Cardiac fibroblast (primary cell): ENCODE measurements around the gene TOMM20L.
"Not testable (repeated sequence)": the region's sequence is repeated elsewhere in the genome, so short reads cannot be mapped to it uniquely, and the experiment has no call there.

Experiments
- DNase-seq, 2 donors: peaks; one replicate each; pipeline versions ENCODE4 v3.0.0 to v3.0.0-alpha.2; 2010; ENCODE audit warnings: low read depth in 2 of 2
- H3K4me3 ChIP-seq, 2 donors: replicated peaks in 1 of 2; 1 replicate in 1 of 2; 2 replicates in 1 of 2; pipeline ENCODE4 v1.5.1; 2011; ENCODE audit warnings: low read depth in 2 of 2, low read length in 2 of 2, mild to moderate bottlenecking in 2 of 2, moderate library complexity in 1 of 2
- CTCF ChIP-seq: IDR thresholded peaks from one replicate; pipeline ENCODE4 v1.5.1; 2011; ENCODE audit warnings: low read depth, mild to moderate bottlenecking, low read length, inconsistent platforms

The TOMM20L gene

DNA sequence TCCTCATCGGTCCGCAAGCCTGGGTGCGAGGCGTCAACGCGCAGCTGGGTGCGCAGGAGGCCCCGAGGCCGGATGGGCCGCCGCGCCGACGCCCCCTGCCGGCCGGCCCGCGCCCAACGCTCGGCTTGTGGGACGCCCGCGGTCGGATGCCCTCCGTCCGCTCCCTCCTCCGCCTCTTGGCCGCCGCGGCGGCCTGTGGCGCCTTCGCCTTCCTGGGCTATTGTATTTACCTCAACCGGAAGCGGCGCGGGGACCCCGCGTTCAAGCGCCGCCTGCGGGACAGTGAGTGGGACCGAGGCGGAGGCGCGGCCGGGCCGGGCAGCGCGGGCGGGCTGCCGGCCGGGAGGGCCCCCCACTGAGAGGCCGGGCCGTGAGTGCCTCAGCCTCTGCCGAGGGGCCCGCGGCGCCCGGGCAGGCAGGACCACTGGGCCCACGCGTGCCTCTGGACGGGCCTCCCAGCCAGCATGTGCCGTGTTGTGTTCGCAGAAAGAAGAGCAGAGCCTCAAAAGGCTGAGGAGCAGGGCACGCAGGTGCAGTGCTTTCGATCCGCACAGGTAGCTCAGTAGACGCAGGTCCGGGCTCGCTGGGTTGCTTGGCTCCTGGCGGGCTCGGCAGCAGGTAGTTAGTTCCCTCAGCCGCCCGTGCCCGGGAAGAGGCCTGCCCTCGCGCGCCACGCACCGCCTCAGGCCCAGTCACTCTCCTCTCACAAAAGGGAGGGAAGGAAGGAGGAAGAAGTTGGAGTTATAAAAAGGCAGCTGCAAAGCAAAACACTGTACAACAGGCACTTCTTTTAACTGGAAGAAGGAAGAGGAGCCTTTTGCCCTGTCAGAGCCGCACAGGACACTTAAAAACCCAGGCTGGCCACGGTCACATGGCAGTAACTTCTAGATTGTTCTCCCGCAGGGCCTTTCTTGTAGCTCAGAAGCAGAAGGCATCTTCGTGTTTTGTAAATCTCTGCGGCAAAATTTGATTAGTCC, at the start of gene TOMM20L:
Gene TOMM20L (plus strand): TSS at position 119 of the 977 bp plus-strand sequence. CDS start 28 bp downstream, at position 147.
- peak within 1 kb of the TSS; percentile 42 to 49 for H3K4me3 ChIP-seq
- TF ChIP-seq CTCF: peak; percentile 25
- peak; percentile 62 to 71 for DNase-seq

- no peak overlapping the region for H3K4me3 ChIP-seq
- no peak for TF ChIP-seq CTCF
- DNase-seq: no peak
Measured at GRCh38 chr14:58353516-58354299, 42.0 kb upstream of the TOMM20L start.

DNA sequence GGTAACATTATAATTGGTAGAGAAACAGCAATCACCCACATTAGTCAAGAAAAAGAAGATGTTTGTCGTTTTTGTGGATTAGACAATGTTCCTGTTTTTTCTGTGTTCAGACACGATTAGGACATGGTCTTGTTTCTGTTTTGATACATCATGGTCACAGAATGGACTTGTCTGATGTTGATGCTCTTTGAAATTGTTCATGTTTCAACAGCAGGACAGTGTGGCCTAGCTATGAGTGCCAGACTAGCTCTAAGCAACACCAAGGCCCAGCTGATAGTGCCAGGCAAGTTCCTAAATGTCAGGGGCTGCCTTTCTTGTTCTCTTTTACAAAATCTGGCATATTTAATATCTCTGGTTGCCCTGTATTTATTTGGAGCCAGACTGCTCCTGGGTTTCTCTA, 40.9 kb upstream of the TOMM20L start:
- no peak overlapping the region for H3K4me3 ChIP-seq

GRCh38 chr14:58356268-58356667, 39.5 kb upstream of the TOMM20L start:
- no peak for TF ChIP-seq CTCF
- DNase-seq: no peak
- H3K4me3 ChIP-seq: no peak overlapping the region

More for the DNA sequence above, 40.9 kb upstream of the TOMM20L start:
- DNase-seq: no peak
- TF ChIP-seq CTCF: no peak

- not testable (repeated sequence) for DNase-seq, H3K4me3 ChIP-seq
Measured at GRCh38 chr14:58362272-58362671, 33.5 kb upstream of the TOMM20L start.

DNA sequence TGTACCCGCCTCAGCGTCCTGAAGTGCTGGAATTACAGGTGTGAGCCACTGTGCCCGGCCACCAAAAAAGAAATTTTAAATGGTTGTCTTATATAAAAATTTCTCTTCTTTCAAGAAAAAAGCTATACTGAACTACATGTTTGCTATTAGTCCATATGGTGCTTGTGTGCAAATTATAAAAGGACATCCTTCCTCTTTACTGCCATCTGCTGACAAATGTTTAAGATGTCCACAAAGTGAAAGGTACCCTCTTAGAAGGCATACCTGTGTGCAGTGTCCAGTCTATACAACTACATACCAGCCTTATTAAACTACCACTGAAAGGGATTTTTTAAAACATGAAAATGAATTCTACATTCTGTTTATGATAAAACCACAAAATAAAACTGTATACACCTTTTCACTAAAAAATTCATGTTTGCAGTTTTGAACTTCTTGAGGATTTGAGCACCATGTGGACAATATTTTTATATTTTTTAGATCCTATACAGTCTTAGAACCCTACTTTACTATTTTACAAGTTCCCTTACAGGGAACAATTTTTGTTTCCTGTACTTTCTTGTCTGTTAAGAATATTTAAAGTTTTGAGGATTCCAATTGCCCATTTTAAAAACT, 32.8 kb upstream of the TOMM20L start:
- no peak overlapping the region for H3K4me3 ChIP-seq
- peak; percentile 37 to 45 for DNase-seq
- no peak for TF ChIP-seq CTCF
